Gastroesophageal sphincter (tissue), 3 donors: ENCODE results near the gene VIM.

ENCODE experiments used
- EP300 ChIP-seq: sonication (generic); formaldehyde crosslinking; IDR thresholded peaks from one replicate; pipeline ENCODE4 v1.6.1; 2017; ENCODE audit warnings: antibody characterized with exemption, mild to moderate bottlenecking
- POLR2A ChIP-seq, 2 donors: fragments of 450-650 bp; IDR thresholded peaks; one replicate each; pipeline ENCODE4 v1.6.1; 2017; ENCODE audit warnings: antibody characterized with exemption in 2 of 2, mild to moderate bottlenecking in 2 of 2, moderate library complexity in 1 of 2
- POLR2AphosphoS5 ChIP-seq: sonication (generic); formaldehyde crosslinking; IDR thresholded peaks from one replicate; pipeline ENCODE4 v1.6.1; 2017; ENCODE audit warnings: antibody characterized with exemption
- TF ChIP-seq, protein P1 (sequence below), 4 experiments: fragments of 200-600 bp in 2 of 4; fragments of 450-650 bp in 2 of 4; sonication (generic) in 1 of 4; IDR thresholded peaks; one replicate each; pipeline ENCODE4 v1.5.1; 2017 to 2019; ENCODE audit warnings: antibody characterized with exemption in 4 of 4, mild to moderate bottlenecking in 2 of 4, moderate library complexity in 2 of 4

GRCh38 chr10:17272648-17273047 is 44.6 kb downstream of the VIM start:
- TF ChIP-seq, protein P1, sequence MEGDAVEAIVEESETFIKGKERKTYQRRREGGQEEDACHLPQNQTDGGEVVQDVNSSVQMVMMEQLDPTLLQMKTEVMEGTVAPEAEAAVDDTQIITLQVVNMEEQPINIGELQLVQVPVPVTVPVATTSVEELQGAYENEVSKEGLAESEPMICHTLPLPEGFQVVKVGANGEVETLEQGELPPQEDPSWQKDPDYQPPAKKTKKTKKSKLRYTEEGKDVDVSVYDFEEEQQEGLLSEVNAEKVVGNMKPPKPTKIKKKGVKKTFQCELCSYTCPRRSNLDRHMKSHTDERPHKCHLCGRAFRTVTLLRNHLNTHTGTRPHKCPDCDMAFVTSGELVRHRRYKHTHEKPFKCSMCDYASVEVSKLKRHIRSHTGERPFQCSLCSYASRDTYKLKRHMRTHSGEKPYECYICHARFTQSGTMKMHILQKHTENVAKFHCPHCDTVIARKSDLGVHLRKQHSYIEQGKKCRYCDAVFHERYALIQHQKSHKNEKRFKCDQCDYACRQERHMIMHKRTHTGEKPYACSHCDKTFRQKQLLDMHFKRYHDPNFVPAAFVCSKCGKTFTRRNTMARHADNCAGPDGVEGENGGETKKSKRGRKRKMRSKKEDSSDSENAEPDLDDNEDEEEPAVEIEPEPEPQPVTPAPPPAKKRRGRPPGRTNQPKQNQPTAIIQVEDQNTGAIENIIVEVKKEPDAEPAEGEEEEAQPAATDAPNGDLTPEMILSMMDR (IDR thresholded peaks at IDR 0.05) = no peak
- TF ChIP-seq POLR2AphosphoS5 (no peak), POLR2A (IDR thresholded peaks at IDR 0.05) (no peak), EP300 (no peak)
